Liver (tissue), 9 donors: ENCODE results near the gene RAB13. TPM values are rescaled to one million over a fixed set of nuclear protein-coding genes. Genes with fewer than 3 reads are reported as not detected.

ENCODE experiments used
- DNase-seq: peaks from one replicate; pipeline ENCODE4 v3.0.0-alpha.2; 2017; ENCODE audit warnings: low spot score
- H3K27ac ChIP-seq, 2 donors: one replicate each; pipeline ENCODE4 v1.7.0; 2013; ENCODE audit warnings: inconsistent platforms in 2 of 2, low read length in 2 of 2, control low read depth in 1 of 2, low read depth in 1 of 2, mild to moderate bottlenecking in 1 of 2
- H3K27me3 ChIP-seq, 4 donors: one replicate each; pipeline versions ENCODE4 v1.6.1 to v1.7.0; 2013; ENCODE audit warnings: low read length in 3 of 4, inconsistent platforms in 1 of 4, mild to moderate bottlenecking in 1 of 4, moderate library complexity in 1 of 4; ENCODE audit not compliant: control insufficient read depth in 4 of 4, insufficient read depth in 4 of 4
- H3K36me3 ChIP-seq, 4 donors: one replicate each; pipeline versions ENCODE4 v1.6.1 to v1.7.0; 2013; ENCODE audit warnings: low read length in 3 of 4, mild to moderate bottlenecking in 3 of 4, low read depth in 1 of 4, moderate library complexity in 1 of 4; ENCODE audit not compliant: control insufficient read depth in 4 of 4, insufficient read depth in 3 of 4
- H3K4me1 ChIP-seq, 4 donors: one replicate each; pipeline versions ENCODE4 v1.6.1 to v1.7.0; 2013; ENCODE audit warnings: low read length in 3 of 4, mild to moderate bottlenecking in 3 of 4, moderate library complexity in 1 of 4; ENCODE audit not compliant: control insufficient read depth in 4 of 4, insufficient read depth in 4 of 4
- H3K4me3 ChIP-seq, 3 donors: one replicate each; pipeline versions ENCODE4 v1.6.1 to v1.7.0; 2013; ENCODE audit warnings: low read length in 3 of 3, control low read depth in 1 of 3, low read depth in 1 of 3, mild to moderate bottlenecking in 1 of 3
- H3K9ac ChIP-seq, 2 donors: one replicate each; pipeline ENCODE4 v1.7.0; 2013; ENCODE audit warnings: low read length in 2 of 2, mild to moderate bottlenecking in 2 of 2, moderate library complexity in 2 of 2, control low read depth in 1 of 2, low read depth in 1 of 2
- H3K9me3 ChIP-seq, 4 donors: one replicate each; pipeline versions ENCODE4 v1.6.1 to v1.7.0; 2013; ENCODE audit warnings: low read length in 3 of 4; ENCODE audit not compliant: control insufficient read depth in 4 of 4
- CTCF ChIP-seq: fragments of 150-350 bp; IDR thresholded peaks from 2 replicates; pipeline ENCODE4 v1.5.1; 2017; ENCODE audit warnings: improper control_type of control experiment, low read depth, low read length; ENCODE audit not compliant: missing input control
- EGR1 ChIP-seq, 2 donors: IDR thresholded peaks; 2 replicates each; pipeline ENCODE4 v1.6.1; 2016 to 2018; ENCODE audit warnings: antibody characterized with exemption in 2 of 2, low read depth in 2 of 2
- FOXA2 ChIP-seq: IDR thresholded peaks from 2 replicates; pipeline ENCODE4 v1.6.1; 2016; ENCODE audit warnings: antibody characterized with exemption
- GABPA ChIP-seq, 2 donors: IDR thresholded peaks in 1 of 2; conservative IDR thresholded peaks in 1 of 2; 2 replicates each; pipeline ENCODE4 v1.6.1; 2016; ENCODE audit warnings: antibody characterized with exemption in 2 of 2, mild to moderate bottlenecking in 1 of 2, moderate library complexity in 1 of 2
- HNF4A ChIP-seq, 2 donors: conservative IDR thresholded peaks; 2 replicates each; pipeline ENCODE4 v1.6.1; 2016; ENCODE audit warnings: antibody characterized with exemption in 2 of 2, mild to moderate bottlenecking in 2 of 2
- HNF4G ChIP-seq: IDR thresholded peaks from 2 replicates; pipeline ENCODE4 v1.6.1; 2016; ENCODE audit warnings: antibody characterized with exemption
- JUND ChIP-seq, 2 donors: IDR thresholded peaks; 2 replicates each; pipeline ENCODE4 v1.6.1; 2016; ENCODE audit warnings: antibody characterized with exemption in 2 of 2
- MAX ChIP-seq: IDR thresholded peaks from 2 replicates; pipeline ENCODE4 v1.6.1; 2016; ENCODE audit warnings: antibody characterized with exemption
- NR2F2 ChIP-seq: IDR thresholded peaks from 2 replicates; pipeline ENCODE4 v1.6.1; 2016; ENCODE audit warnings: antibody characterized with exemption
- SP1 ChIP-seq: IDR thresholded peaks from 2 replicates; pipeline ENCODE4 v1.6.1; 2018; ENCODE audit warnings: antibody characterized with exemption, mild to moderate bottlenecking
- TAF1 ChIP-seq: conservative IDR thresholded peaks from 2 replicates; pipeline ENCODE4 v1.6.1; 2016; ENCODE audit warnings: antibody characterized with exemption, mild to moderate bottlenecking
- YY1 ChIP-seq: IDR thresholded peaks from 2 replicates; pipeline ENCODE4 v1.6.1; 2016; ENCODE audit warnings: antibody characterized with exemption, mild to moderate bottlenecking
- WGBS: extraction: QIAGEN DNeasy Blood & Tissue Kit; methylation state at CpG from one replicate; pipeline ENCODE4 v1.1.7; 2013; 5-methylcytosine and 5-hydroxymethylcytosine counted together
- polyA plus RNA-seq, 2 donors: library from polyadenylated mRNA; stranded (reverse) in 1 of 2; unstranded in 1 of 2; fragments of 200-250 nt in 1 of 2; fragments of >200 nt in 1 of 2; fragmentation: Nextera tagmentation in 1 of 2; extraction: Ambion mirVana in 1 of 2; gene quantifications; one replicate each; pipeline versions ENCODE4 v1.2.1 to v1.2.3, GENCODE V29; 2013 to 2015
- total RNA-seq, 2 donors: library from RNA; depleted of rRNA; stranded (reverse); fragments of >200 nt; gene quantifications; one replicate each; pipeline ENCODE4 v1.2.3, GENCODE V29; 2014
- TF ChIP-seq, protein P1 (sequence below): IDR thresholded peaks from 2 replicates; pipeline ENCODE4 v1.6.1; 2016; ENCODE audit warnings: antibody characterized with exemption
- TF ChIP-seq, protein P2 (sequence below): IDR thresholded peaks from 2 replicates; pipeline ENCODE4 v1.6.1; 2016; ENCODE audit warnings: antibody characterized with exemption, mild to moderate bottlenecking
- donor health status: healthy.
- donor health status: healthy.
- donor health status: healthy.
- donor health status: healthy.
- donor health status: healthy.

Gene RAB13
- total and polyA plus RNA-seq, 4 donors, result 18.0 to 72.9 (median 32.5) TPM

DNA sequence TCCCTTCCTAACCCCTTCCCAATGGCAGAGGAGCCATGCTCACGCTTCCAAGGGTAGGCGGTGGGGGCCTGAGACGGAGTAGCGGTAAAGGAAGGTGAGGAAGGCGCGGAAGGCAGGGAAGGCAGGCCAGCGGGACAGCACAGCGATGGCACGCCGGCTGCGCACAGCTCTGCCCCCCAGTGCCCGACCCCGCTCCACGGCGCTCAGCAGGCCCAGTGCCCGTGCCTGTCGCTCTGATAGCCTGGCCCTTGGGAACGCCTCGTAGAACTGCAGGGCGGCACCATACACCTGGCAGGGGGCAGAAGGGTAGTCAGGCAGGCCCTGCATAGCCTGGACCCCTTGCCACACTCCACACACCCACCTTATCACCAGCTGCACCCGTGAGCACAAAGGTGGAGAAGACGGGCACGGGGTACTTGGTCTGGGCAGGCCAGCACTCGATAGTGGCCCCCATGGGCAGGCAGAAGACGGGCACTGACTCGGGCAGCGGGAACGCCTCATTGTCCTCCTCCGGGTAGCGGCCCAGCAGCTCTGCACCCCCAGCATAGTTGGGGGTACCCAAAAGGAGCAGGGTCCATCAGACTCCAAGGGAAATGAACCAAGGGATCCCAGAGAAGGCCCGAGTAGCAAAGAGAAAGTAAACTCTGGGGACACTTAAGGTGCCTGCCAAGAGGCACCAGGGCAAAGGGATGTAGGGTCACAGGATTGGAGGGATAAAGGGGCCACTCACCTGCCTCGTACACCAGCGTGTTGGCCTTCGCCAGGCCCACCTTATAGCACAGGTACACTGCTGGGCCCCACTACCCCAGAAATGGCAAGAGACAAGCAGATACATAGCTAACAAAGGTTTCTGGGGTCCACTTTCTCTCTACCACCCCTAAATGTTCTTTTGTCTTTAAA, 44.1 kb downstream of the RAB13 start:
- no peak overlapping the region for H3K27ac ChIP-seq
- DNase-seq, result no peak
- H3K9me3 ChIP-seq, result no peaks in the 10 kb centered on the region
- H3K27me3 ChIP-seq, result no peaks in the 10 kb centered on the region
- no peak overlapping the region for H3K9ac ChIP-seq
- no peak overlapping the region for H3K4me3 ChIP-seq
- peaks cover 2 to 39% (median 19%) of the 10 kb centered on the region in 4 donors for H3K36me3 ChIP-seq
- H3K4me1 ChIP-seq, result peaks cover 14 to 35% (median 21%) of the 10 kb centered on the region in 4 donors
- TF ChIP-seq MAX, result no peak
- TF ChIP-seq HNF4A (conservative IDR thresholded peaks at IDR 0.05), result no peak
- no peak for TF ChIP-seq FOXA2
- TF ChIP-seq YY1, result no peak
- 97% methylated on average over 34 of the region's 34 CpGs for WGBS

DNA sequence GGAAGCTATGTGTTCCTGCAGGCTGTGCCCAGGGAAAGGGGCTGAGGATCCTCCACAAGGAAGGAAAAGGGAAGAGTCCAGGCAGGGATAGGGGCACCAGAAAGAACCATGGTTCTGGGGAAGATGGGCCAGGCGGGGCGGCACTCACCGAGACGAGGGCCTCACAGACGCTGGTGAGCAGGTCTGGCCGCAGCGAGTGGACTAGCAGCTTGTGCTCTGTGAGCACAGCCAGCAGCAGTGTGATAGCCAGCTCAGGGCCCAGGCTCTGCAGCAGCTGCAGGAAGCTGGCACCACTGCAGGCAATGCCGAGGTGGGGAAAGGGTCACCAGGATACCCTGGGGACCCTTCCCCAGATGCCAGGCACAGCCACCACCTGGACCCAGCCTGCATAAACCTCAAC, 45.4 kb downstream of the RAB13 start:
- Histone ChIP-seq H3K9me3 (no peaks in the 10 kb centered on the region), H3K4me1 (peaks cover 10 to 30% (median 16%) of the 10 kb centered on the region in 4 donors), H3K36me3 (peaks cover 7 to 52% (median 31%) of the 10 kb centered on the region in 4 donors), H3K9ac (no peak overlapping the region), H3K27ac (no peak overlapping the region), H3K4me3 (no peak overlapping the region), H3K27me3 (no peaks in the 10 kb centered on the region)
- DNase-seq, result no peak
- TF ChIP-seq JUND (IDR thresholded peaks at IDR 0.05) (no peak), CTCF (no peak), SP1 (no peak), HNF4G (no peak), EGR1 (IDR thresholded peaks at IDR 0.05; ENCODE audit: low read depth in 2 of 2) (no peak), GABPA (IDR thresholded peaks at IDR 0.05 in 1 of 2, conservative IDR thresholded peaks at IDR 0.05 in 1 of 2) (no peak), YY1 (no peak), TAF1 (no peak), NR2F2 (no peak)
- TF ChIP-seq, protein P1, sequence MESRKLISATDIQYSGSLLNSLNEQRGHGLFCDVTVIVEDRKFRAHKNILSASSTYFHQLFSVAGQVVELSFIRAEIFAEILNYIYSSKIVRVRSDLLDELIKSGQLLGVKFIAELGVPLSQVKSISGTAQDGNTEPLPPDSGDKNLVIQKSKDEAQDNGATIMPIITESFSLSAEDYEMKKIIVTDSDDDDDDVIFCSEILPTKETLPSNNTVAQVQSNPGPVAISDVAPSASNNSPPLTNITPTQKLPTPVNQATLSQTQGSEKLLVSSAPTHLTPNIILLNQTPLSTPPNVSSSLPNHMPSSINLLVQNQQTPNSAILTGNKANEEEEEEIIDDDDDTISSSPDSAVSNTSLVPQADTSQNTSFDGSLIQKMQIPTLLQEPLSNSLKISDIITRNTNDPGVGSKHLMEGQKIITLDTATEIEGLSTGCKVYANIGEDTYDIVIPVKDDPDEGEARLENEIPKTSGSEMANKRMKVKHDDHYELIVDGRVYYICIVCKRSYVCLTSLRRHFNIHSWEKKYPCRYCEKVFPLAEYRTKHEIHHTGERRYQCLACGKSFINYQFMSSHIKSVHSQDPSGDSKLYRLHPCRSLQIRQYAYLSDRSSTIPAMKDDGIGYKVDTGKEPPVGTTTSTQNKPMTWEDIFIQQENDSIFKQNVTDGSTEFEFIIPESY, result no peak
- TF ChIP-seq, protein P2, sequence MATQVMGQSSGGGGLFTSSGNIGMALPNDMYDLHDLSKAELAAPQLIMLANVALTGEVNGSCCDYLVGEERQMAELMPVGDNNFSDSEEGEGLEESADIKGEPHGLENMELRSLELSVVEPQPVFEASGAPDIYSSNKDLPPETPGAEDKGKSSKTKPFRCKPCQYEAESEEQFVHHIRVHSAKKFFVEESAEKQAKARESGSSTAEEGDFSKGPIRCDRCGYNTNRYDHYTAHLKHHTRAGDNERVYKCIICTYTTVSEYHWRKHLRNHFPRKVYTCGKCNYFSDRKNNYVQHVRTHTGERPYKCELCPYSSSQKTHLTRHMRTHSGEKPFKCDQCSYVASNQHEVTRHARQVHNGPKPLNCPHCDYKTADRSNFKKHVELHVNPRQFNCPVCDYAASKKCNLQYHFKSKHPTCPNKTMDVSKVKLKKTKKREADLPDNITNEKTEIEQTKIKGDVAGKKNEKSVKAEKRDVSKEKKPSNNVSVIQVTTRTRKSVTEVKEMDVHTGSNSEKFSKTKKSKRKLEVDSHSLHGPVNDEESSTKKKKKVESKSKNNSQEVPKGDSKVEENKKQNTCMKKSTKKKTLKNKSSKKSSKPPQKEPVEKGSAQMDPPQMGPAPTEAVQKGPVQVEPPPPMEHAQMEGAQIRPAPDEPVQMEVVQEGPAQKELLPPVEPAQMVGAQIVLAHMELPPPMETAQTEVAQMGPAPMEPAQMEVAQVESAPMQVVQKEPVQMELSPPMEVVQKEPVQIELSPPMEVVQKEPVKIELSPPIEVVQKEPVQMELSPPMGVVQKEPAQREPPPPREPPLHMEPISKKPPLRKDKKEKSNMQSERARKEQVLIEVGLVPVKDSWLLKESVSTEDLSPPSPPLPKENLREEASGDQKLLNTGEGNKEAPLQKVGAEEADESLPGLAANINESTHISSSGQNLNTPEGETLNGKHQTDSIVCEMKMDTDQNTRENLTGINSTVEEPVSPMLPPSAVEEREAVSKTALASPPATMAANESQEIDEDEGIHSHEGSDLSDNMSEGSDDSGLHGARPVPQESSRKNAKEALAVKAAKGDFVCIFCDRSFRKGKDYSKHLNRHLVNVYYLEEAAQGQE, result no peak
- 97% methylated on average over 8 of the region's 8 CpGs for WGBS
